Left hindlimb (tissue), 1 donor: ENCODE data around the gene STAT3.
"Not testable (repeated sequence)": the region's sequence is repeated elsewhere in the genome, so short reads cannot be mapped to it uniquely, and the experiment has no call there.

Source experiments
- DNase-seq: peaks from one replicate; pipeline ENCODE4 v3.0.0-alpha.2; 2018

STAT3 gene

DNA sequence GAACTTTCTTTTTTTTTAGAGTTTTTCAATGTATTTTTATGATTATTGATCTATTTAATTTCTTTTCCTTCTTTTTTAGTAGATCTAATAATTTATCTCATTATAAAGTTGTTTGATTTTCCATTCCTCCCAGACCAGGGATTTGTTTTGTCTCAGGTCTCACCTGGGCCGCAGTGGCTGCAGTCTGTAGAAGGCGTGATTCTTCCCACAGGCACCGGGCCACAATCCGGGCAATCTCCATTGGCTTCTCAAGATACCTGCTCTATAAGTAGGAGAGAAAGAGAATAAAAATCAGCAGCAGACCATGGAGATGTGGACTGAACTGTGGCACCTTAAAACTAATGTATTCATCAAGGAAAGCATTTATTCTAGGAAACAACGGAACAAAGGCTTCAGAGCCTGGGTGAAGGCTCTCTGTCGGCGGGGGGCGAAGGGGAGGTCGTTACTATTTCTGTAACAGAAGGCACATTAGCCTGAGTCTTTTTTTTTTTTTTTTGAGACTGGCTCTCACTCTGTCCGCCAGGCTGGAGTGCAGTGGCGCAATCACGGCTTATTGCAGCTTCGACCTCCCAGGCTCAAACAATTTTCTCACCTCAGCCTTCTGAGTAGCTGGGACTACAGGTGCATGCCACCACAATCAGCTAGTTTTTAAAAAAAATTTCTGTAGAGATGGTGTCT is 42.7 kb downstream of the STAT3 start:
- no peak for DNase-seq

DNA sequence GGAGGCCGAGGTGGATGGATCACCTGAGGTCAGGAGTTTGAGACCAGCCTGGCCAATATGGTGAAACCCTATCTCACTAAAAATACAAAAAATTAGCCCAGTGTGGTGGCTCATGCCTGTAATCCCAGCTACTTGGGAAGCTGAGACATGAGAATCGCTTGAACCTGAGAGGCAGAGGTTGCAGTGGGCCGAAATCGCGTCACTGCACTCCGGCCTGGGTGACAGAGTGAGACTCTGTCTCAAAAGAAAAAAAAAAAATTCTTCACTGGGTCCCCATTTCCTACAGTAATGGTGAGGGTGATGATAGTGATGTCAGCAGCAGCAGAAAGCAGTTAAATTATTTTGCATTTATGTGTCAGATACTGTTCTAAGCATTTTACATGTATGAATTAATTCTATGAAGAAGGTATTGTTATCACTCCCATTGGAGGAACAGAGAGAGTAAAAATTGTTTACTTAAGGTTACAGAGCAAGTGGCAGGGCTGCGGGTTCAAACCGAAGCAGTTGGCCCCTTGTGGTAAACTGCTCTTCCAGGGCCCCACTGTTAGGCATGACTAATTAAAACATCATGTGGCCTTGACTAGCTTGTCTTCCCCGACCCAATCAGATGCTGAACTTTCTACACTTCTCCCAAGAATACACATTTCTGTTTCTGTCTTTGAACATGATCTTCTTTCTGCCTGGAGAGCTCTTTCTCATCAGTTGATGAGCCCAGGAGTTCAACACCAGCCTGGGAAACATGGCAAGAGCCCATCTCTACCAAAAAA is 45.8 kb downstream of the STAT3 start:
- no peak for DNase-seq

DNA sequence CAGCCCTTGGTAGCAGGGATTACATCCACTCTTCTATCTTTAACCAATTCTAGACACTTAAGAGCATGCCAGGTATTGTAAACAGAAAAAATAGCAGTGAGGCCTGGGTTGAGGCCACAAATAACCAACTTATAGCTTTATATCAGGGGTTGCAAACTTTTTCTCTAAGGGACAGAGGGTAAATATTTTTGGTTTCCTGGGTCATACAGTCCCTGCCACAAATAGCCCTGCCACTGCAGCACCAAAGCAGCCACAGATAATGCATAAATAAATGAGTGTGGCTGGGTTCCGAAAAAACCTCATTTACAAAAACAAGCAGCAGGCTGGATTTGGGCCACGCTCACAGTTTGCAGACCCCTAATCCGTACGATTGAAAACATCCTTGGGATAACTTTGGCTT is 46.7 kb downstream of the STAT3 start:
- no peak for DNase-seq

DNA sequence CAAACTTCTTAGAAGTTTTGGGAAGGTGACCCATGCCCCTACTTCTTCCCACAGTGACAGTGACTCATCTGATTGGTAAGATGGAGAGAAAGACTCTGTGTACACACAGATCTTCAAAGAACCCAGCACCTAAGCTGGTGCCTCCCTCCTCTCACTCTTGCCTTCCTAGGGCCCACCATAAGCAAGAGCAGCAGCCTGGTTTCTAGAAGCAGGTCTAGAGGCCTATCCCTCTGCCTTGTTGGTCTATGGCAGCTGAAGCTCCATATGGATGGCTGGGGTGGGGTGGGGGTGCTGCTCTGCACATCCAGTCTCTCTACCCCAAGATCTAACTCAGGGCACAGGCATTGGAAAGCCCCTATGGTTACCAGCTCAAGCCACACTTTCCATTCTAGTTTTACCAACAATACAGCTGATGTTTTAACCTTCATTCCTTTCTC is 47.5 kb downstream of the STAT3 start:
- DNase-seq, result no peak

DNA sequence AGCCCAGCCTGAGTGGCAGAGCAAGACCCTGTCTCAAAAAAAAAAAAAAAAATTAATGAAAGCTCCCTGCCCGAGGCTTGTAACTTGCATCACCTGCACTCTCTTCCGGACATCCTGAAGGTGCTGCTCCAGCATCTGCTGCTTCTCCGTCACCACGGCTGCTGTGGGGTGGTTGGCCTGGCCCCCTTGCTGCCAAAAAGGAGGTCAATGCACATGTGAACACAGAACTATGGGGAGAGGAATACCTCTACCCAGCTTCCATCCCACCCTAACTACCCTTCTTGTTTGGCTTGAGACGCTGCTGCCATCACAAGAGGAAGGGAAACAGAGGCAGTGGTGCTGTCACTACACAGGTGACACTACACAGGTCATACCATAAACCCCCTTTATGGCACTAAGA is 49.0 kb downstream of the STAT3 start:
- DNase-seq, result no peak

DNA sequence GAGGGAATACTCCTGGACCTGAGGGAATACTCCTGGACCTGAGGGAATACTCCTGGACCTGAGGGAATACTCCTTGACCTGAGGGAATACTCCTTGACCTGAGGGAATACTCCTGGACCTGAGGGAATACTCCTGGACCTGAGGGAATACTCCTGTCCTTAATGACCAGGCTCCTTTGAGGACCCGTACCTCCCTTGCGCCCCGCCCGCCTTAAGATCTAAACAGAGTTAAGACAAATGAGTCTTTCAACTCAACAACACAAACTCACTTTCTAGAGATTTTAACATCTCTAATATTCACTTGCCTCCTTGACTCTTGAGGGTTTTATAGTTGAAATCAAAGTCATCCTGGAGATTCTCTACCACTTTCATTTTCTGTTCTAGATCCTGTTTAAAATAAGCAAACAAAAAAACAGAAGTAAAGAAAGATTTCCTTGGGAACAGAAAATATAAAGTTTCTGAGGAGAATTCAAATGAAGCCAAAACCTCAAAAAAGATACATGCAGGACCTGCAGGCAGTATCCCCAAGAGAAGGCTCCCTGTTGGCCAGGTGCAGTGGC is 49.7 kb downstream of the STAT3 start:
- no peak for DNase-seq

DNA sequence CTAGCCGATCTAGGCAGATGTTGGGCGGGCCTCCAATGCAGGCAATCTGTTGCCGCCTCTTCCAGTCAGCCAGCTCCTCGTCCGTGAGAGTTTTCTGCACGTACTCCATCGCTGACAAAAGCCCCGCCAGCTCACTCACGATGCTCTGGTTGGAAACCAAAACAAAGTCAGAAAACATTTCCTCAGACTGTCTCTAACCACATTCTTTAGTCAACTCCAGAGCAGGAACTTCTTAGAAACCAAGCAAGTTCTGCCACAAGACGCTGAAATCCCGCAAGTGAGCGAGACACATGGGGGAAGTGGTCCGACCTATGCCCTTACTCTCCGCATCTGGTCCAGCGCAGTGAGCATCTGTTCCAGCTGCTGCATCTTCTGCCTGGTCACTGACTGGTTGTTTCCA is 50.8 kb downstream of the STAT3 start:
- peak; percentile 35 for DNase-seq

DNA sequence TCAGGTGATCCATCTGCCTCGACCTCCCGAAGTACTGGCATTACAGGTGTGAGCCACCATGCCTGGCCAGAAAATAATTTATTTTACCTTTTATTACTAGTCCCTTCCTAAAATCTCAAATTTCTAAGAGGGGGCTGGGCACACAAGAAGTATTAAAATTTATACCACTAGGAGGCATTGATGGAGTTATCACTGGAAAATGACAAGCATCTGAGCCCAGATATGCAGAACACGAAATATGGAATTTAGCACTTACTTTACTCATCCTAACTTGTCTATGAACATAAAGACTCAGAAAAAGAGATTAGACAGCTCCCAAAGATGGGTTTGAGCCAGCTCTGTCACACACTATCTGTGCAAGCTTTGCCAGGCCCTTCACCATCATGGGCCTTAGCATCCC is 53.6 kb downstream of the STAT3 start:
- DNase-seq, result no peak

DNA sequence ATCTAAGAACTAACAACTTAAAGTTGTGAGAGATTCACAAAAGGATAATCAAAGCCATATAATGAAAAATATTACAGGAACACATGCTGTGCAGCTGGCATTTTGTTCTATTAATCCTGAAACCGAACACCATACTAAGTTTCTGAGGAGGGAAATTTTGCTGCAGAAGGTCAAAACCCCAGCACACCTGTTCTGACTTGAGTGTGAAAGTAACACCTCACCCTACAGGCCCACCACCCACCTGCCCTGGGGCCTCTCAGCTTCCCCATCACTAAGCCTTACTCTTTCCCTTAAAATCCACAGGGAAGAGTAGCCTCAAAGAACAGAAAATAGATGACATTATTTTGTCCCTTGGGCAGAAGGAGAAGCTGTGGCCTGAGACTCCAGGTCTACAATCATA is 55.2 kb downstream of the STAT3 start:
- no peak for DNase-seq

DNA sequence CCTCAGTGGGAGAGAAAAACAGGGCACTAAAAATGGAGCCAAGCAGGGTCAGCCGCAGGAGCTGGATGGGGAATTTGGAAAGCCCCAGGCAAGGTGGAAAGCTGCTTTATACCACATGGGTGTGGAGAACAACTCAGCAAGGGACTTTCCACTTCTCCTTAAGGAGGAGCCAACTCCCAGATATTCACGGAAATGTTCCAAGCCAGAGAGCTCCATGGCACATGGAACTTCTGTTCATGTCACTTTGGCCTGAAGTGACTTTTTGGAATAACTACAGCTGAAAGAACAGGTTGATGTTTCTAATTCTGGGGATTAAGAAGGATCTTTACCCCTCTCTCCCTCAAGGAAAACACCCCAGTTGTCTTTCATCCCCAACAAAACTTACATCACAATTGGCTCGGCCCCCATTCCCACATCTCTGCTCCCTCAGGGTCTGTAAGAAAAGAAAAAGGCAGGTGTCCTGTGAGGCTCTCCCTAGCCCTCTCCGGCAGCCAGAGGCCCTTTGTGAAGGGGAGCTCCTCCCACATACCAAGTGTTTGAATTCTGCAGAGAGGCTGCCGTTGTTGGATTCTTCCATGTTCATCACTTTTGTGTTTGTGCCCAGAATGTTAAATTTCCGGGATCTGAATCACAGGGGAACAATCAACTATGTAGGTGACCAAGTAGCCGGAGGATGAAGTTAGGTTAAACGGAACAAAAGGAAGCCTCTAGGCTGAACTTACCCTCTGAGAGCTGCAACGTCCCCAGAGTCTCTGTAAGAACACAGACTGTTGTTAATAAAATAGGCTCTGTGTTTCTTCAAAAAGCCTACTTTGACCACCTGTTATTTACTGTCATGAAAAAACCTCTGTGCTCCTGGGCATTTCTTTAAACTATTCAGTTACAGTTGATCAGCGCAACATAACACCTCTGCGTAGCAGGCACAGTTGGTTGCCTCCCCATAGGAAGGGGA is 58.9 kb downstream of the STAT3 start:
- DNase-seq, result no peak

DNA sequence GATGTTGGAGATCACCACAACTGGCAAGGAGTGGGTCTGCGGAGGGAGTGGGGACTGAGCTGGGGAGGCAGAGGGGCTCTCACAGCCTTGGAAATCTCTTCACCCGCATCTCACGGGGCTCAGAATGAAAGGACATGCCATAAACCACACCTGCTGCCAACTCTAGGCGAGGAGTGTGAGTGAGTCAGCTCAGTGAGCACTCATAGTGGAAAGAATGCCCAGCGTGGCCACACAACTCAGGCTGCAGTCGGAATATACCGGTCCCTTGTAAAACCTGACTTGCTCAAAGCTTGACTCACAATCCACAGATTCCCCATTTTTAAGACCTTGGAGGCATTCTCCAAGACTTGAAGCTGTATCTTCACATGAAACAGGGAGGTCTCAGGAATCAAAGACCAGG is 63.2 kb downstream of the STAT3 start:
- no peak for DNase-seq

DNA sequence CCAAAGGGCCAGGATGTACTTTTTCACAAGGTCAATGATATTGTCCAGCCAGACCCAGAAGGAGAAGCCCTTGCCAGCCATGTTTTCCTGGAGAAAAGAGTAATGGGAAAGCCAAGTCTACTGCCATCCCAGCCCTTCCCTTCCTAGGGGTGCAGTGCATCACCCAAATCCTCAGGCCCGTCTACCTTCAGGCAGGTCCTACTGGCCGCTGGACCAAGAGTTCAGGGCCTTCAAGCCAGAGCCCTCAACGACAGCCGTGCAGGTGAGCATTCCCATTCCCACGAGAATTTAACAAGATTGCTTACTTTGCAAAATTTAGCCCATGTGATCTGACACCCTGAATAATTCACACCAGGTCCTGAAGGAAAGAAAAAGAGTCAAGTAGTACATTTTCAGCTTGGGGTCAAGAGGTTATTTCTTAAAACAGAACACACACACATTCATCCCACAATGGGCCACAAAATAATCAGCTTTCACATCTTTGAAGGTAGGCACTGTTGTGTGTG is 64.9 kb downstream of the STAT3 start:
- DNase-seq, result no peak

DNA sequence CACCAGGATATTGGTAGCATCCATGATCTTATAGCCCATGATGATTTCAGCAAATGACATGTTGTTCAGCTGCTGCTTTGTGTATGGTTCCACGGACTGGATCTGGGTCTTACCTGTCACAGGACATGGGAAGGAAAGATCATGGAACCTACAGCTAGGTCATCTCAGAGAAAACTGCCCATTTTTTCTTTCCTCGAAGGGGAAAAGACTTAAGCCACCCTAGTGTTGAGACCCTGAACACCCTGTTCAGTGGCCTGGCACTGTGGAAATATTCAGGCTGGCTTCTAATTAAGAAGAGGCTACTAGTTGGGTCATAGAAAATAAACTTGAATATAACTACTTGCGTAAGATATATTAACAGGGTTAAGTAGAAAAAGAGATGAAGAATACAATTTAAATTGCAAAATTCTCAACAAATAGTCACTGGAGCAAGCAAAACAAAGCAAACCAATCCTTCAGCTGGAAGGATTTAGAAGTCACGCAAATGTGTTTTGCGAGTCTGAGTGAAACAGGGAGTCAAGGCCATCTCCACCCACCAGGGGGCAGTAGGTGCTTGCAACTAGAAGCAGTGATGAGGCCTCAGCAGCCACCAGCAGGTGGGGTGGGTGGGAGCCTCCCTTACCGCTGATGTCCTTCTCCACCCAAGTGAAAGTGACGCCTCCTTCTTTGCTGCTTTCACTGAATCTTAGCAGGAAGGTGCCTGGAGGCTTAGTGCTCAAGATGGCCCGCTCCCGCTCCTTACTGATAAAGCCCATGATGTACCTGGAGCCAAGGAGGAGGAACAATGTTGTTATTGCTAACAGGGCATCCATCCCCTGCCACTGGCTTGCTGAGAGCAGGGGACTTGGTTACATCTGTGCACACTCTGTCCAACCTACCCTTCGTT is 65.6 kb downstream of the STAT3 start:
- peak; percentile 93 for DNase-seq

DNA sequence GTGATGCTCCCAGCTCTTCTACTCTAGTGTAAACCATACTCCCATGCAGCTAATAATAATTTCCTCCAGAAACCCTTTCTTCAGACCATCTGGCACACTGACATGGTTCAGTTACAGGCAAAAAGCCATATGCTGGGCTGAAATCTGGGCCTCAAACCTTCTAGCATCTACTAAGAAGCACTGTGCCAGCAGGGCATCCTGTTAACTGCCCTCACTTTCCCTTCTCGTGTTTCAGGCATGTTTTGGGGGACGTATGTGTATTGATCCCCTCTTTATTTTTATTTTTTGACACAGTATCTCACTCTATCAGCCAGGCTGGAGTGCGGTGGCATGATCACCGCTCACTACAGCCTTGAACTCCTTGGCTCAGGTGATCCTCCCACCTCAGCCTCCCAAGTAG is 66.7 kb downstream of the STAT3 start:
- DNase-seq, result no peak

DNA sequence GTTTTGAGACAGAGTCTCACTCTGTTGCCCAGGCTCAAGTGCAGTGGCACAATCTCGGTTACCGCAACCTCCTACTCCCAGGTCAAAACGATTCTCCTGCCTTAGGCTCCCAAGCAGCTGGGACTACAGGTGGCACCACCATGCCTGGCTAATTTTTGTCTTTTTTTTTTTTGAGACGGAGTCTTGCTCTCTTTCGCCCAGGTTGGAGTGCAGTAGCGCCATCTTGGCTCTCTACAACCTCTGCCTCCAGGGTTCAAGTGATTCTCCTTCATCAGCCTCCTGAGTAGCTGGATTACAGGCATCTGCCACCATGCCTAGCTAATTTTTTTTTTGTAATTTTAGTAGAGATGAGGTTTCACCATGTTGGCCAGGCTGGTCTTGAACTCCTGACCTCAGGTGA is 70.3 kb downstream of the STAT3 start:
- not testable (repeated sequence) for DNase-seq

DNA sequence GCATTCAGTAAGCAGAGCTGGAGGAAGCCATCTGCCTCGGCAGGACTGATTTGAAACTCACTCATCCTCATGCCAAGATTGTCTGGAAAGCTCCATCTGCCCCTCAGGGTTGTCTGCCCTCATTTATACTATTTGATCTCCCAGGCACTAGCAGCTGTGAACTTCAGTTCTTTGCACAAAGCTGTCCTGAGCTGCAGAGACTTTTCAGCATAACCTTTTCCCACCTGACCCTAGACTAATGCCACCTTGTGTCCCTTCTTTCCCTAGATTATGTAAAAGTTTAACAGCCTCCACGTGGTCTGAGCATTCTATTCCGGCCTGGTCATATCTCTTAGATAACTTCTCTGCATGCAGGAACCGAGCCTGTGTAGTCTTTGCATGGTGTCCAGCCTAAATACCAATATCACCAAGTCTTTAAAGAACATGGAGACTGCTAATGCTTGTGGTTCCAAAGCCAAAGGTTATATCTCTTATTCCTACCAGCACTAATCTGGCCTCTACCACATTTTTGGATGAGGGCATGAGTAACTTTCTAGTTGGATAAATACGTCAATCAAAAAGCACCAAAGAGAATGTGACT is 70.9 kb downstream of the STAT3 start:
- no peak for DNase-seq

DNA sequence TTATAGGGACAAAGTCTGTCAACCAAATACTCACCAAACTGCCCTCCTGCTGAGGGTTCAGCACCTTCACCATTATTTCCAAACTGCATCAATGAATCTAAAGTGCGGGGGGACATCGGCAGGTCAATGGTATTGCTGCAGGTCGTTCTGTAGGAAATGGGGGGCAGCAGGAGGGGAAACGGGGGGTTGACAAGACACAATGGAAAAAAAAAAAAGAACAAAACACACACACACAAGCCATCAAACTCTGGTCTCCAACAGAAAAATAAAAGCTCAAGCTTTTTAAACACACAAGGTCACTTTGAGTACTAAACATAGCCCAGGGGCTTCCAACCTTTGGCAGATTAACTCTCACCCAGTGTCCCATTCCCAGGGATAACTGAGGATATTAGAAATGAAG is 71.5 kb downstream of the STAT3 start:
- DNase-seq, result no peak

DNA sequence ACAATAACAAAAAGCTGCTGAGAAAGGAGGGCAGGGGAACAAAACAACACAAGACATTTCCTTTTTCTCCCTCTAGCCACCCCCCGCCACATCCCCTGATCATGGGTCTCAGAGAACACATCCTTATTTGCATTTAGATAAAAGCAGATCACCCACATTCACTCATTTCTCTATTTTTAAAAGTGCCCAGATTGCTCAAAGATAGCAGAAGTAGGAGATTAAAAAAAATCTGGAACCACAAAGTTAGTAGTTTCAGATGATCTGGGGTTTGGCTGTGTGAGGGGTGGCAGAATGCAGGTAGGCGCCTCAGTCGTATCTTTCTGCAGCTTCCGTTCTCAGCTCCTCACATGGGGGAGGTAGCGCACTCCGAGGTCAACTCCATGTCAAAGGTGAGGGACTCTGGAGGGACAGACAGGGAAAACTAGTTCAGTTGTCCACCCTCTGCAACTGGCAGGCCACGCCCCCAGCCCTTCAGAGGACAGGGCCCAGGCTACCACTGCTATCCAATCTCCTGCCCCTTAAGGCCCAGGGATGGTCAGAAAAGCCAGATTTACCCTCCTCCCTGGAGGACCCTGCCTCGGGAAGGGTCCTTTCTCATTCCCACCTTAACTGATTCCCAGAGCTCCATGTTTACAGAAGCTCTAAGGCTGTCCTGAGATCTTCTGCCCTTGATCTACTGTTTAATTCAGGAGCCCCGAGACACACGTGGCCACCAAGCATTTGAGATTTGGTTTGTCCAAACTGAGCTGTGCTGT is 72.7 kb downstream of the STAT3 start:
- no peak for DNase-seq

DNA sequence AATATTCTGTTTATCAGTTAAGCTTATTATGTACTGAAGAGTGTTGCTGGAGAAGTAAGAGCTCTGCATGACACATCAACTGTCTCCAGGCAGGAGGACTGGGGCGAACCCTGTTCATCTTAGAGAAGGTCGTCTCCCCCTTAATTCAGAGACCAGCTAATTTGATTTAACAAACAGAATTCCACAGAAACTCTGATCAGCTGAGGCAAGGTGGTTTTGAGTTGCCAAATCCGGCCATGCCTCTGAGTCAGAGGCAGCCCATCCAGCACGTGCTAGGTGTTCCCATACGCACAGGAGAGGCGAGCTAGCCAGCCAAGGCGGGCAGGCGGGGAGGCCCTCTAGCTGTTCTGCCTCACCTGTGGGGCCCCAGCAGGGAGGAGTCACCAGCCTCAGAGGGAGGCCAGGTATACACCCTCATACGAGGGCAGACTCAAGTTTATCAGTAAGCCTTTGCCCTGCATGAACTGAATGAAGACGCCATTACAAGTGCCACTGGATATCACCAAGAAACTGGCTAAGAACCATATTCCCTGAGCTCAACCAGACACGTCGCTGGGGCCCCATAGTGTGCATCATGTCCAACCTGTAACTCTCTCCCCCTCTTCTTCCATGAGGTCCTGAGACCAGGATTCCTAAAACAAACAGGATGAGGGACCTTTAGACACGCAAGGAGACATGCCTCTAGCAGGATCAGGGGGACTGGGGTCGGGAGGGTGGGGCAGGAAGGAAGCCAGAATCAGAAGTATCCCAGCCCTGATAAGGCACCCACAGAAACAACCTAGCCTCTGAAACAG is 74.3 kb downstream of the STAT3 start:
- DNase-seq, result no peak

DNA sequence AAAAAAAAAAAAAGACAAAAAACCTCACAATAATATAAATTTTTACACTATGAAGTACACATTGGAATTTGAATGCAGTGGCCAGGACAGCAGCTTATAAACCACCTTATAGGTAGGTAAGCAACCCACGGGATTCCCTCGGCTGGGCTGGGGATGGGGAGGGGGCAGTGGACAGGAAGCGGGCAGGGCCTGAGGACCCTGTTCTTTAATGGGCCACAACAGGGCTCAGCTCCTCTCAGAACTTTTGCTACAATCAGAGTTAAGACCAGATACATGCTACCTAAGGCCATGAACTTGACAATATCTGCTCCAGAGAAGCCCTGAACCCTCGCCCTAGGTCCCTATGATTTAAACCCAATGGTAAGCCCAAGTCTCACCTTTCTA is 74.9 kb downstream of the STAT3 start:
- DNase-seq, result no peak
